ENCODE results near the gene DDX31.

DNA sequence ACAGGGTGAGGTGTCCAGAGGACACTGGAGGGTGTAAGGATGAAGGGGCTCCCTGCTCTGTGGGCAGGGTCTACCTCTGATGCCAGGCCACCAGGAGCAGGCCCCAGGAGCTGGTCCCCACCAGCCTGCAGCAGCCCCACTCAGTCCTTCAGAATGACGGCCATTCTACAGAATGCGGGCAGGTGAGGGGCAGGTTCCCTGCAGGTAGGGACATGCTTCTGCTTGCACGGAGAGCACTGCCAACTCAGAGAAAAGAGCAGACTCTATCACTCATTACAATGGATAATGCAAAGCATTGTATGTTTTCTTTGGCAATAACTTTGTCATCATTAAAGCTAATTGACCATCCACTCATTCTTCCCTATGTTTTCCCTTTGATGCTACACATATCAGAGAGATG, 39.0 kb downstream of the DDX31 start:
- TF ChIP-seq EZH2 (IDR thresholded peaks at IDR 0.05; ENCODE audit: low read length, unreplicated experiment) (no peak), EZH2phosphoT487 (IDR thresholded peaks at IDR 0.05; ENCODE audit: borderline replicate concordance, low read length) (no peak)
- TF ChIP-seq, protein P1, sequence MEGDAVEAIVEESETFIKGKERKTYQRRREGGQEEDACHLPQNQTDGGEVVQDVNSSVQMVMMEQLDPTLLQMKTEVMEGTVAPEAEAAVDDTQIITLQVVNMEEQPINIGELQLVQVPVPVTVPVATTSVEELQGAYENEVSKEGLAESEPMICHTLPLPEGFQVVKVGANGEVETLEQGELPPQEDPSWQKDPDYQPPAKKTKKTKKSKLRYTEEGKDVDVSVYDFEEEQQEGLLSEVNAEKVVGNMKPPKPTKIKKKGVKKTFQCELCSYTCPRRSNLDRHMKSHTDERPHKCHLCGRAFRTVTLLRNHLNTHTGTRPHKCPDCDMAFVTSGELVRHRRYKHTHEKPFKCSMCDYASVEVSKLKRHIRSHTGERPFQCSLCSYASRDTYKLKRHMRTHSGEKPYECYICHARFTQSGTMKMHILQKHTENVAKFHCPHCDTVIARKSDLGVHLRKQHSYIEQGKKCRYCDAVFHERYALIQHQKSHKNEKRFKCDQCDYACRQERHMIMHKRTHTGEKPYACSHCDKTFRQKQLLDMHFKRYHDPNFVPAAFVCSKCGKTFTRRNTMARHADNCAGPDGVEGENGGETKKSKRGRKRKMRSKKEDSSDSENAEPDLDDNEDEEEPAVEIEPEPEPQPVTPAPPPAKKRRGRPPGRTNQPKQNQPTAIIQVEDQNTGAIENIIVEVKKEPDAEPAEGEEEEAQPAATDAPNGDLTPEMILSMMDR (conservative IDR thresholded peaks at IDR 0.05; ENCODE audit: low read depth, low read length) = no peak
